WTC11 (cell line): ENCODE measurements around the gene SLC28A1. TPM values are rescaled to one million over a fixed set of nuclear protein-coding genes. Genes with fewer than 3 reads are reported as not detected.

Experiments
- ATAC-seq: fragments of 200-7000 bp; cut with Tn5 transposase; 2 replicates; pipeline ENCODE4 v1.10.0; 2021; ENCODE audit warnings: mild to moderate bottlenecking, moderate library complexity
- CTCF ChIA-PET: fragments of 300-600 bp; sonication (Branson Sonifier 250); formaldehyde crosslinking; loops from one replicate; lab custom pipeline; 2021; ENCODE audit warnings: antibody characterized with exemption; lab: Charles Lee
- POLR2A ChIA-PET: fragments of 350-600 bp; sonication (Branson Sonifier 250); formaldehyde crosslinking; loops from one replicate; lab custom pipeline; 2021; ENCODE audit warnings: antibody characterized with exemption; lab: Charles Lee
- DNase-seq: peaks from one replicate; pipeline ENCODE4 v3.0.0; 2021; ENCODE audit warnings: low spot score
- H3K27ac Mint-ChIP-seq: 2 replicates; pipeline ENCODE4 v1.8.0; 2021; ENCODE audit warnings: mixed read lengths
- H3K27me3 Mint-ChIP-seq: 2 replicates; pipeline ENCODE4 v1.8.0; 2021; ENCODE audit warnings: low read depth, mild to moderate bottlenecking, moderate library complexity, mixed read lengths
- H3K36me3 Mint-ChIP-seq: 2 replicates; pipeline ENCODE4 v1.8.0; 2021; ENCODE audit warnings: mixed read lengths
- H3K4me1 Mint-ChIP-seq: 2 replicates; pipeline ENCODE4 v1.8.0; 2022; ENCODE audit warnings: mixed read lengths
- H3K4me3 Mint-ChIP-seq: 2 replicates; pipeline ENCODE4 v1.8.0; 2021; ENCODE audit warnings: mild to moderate bottlenecking, moderate library complexity, mixed read lengths
- H3K9me3 Mint-ChIP-seq: 2 replicates; pipeline ENCODE4 v1.8.0; 2021; ENCODE audit warnings: mixed read lengths
- ATF1 ChIP-seq: sonication (generic); formaldehyde crosslinking; IDR thresholded peaks from 2 replicates; pipeline ENCODE4 v1.8.1; 2023; ENCODE audit warnings: mild to moderate bottlenecking, moderate library complexity, missing genetic modification reagents
- CREB1 ChIP-seq: sonication (generic); formaldehyde crosslinking; IDR thresholded peaks from 2 replicates; pipeline ENCODE4 v1.8.0; 2023; ENCODE audit warnings: mild to moderate bottlenecking, missing genetic modification reagents
- CREM ChIP-seq: sonication (generic); formaldehyde crosslinking; IDR thresholded peaks from 2 replicates; pipeline ENCODE4 v1.8.1; 2022; ENCODE audit warnings: mild to moderate bottlenecking, missing genetic modification reagents, moderate library complexity
- E2F4 ChIP-seq: sonication (generic); formaldehyde crosslinking; IDR thresholded peaks from 2 replicates; pipeline ENCODE4 v1.8.1; 2022; ENCODE audit warnings: low read depth, mild to moderate bottlenecking, moderate library complexity, missing genetic modification reagents, borderline replicate concordance
- ESRRA ChIP-seq: sonication (generic); formaldehyde crosslinking; IDR thresholded peaks from 2 replicates; pipeline ENCODE4 v1.8.1; 2022; ENCODE audit warnings: mild to moderate bottlenecking, missing genetic modification reagents, borderline replicate concordance
- FOXK1 ChIP-seq: sonication (generic); formaldehyde crosslinking; IDR thresholded peaks from 2 replicates; pipeline ENCODE4 v1.8.0; 2022; ENCODE audit warnings: mild to moderate bottlenecking, moderate library complexity, missing genetic modification reagents
- FOXP4 ChIP-seq: sonication (generic); formaldehyde crosslinking; IDR thresholded peaks from 2 replicates; pipeline ENCODE4 v1.8.0; 2022; ENCODE audit warnings: mild to moderate bottlenecking, missing genetic modification reagents
- GRHL2 ChIP-seq: fragments of 250-450 bp; sonication (Bioruptor Pico); IDR thresholded peaks from 2 replicates; pipeline ENCODE4 v1.8.0; 2022; ENCODE audit warnings: mild to moderate bottlenecking, moderate library complexity; ENCODE audit not compliant: insufficient replicate concordance, severe bottlenecking
- KAT7 ChIP-seq: sonication (generic); formaldehyde crosslinking; IDR thresholded peaks from 2 replicates; pipeline ENCODE4 v1.8.1; 2023; ENCODE audit warnings: missing genetic modification reagents, mild to moderate bottlenecking, borderline replicate concordance
- MXD4 ChIP-seq: fragments of 250-450 bp; sonication (Bioruptor Pico); IDR thresholded peaks from 2 replicates; pipeline ENCODE4 v1.8.0; 2021; ENCODE audit warnings: mild to moderate bottlenecking, moderate library complexity, borderline replicate concordance
- OVOL2 ChIP-seq: fragments of 250-450 bp; sonication (Bioruptor Pico); IDR thresholded peaks from 2 replicates; pipeline ENCODE4 v1.9.0; 2021; ENCODE audit warnings: mild to moderate bottlenecking, borderline replicate concordance
- RELA ChIP-seq: sonication (generic); formaldehyde crosslinking; IDR thresholded peaks from 2 replicates; pipeline ENCODE4 v1.8.1; 2022; ENCODE audit warnings: missing genetic modification reagents, mild to moderate bottlenecking, borderline replicate concordance
- SMAD4 ChIP-seq: sonication (generic); formaldehyde crosslinking; IDR thresholded peaks from 2 replicates; pipeline ENCODE4 v1.8.0; 2022; ENCODE audit warnings: mild to moderate bottlenecking, missing genetic modification reagents
- SOX15 ChIP-seq: fragments of 250-450 bp; sonication (Bioruptor Pico); IDR thresholded peaks from 2 replicates; pipeline ENCODE4 v1.9.0; 2021; ENCODE audit warnings: mild to moderate bottlenecking
- TCF7 ChIP-seq: sonication (generic); formaldehyde crosslinking; IDR thresholded peaks from 2 replicates; pipeline ENCODE4 v1.8.0; 2022; ENCODE audit warnings: mild to moderate bottlenecking, low read depth, missing genetic modification reagents, moderate library complexity
- USF1 ChIP-seq: sonication (generic); formaldehyde crosslinking; IDR thresholded peaks from 2 replicates; pipeline ENCODE4 v1.8.0; 2022; ENCODE audit warnings: mild to moderate bottlenecking, missing genetic modification reagents
- ZNF121 ChIP-seq: sonication (generic); formaldehyde crosslinking; IDR thresholded peaks from 2 replicates; pipeline ENCODE4 v1.8.0; 2023; ENCODE audit warnings: missing genetic modification reagents
- ZNF219 ChIP-seq: sonication (generic); formaldehyde crosslinking; IDR thresholded peaks from 2 replicates; pipeline ENCODE4 v1.8.0; 2023; ENCODE audit warnings: missing genetic modification reagents, mild to moderate bottlenecking, borderline replicate concordance
- ZNF396 ChIP-seq: fragments of 250-450 bp; sonication (Bioruptor Pico); IDR thresholded peaks from 2 replicates; pipeline ENCODE4 v1.8.0; 2021; ENCODE audit warnings: mild to moderate bottlenecking, moderate library complexity, borderline replicate concordance
- ZNF423 ChIP-seq: fragments of 250-450 bp; sonication (Bioruptor Pico); IDR thresholded peaks from 2 replicates; pipeline ENCODE4 v2.1.2; 2022; ENCODE audit warnings: mild to moderate bottlenecking, moderate library complexity
- total RNA-seq: library from RNA; stranded (reverse); gene quantifications from 3 replicates; pipeline ENCODE4 v1.2.3, GENCODE V29; 2021
- TF ChIP-seq, protein P1 (sequence below): fragments of 250-450 bp; sonication (Bioruptor Pico); IDR thresholded peaks from 2 replicates; pipeline ENCODE4 v1.8.0; 2021; ENCODE audit warnings: mild to moderate bottlenecking
- TF ChIP-seq, protein P2 (sequence below): sonication (generic); formaldehyde crosslinking; IDR thresholded peaks from 2 replicates; pipeline ENCODE4 v1.8.0; 2022; ENCODE audit warnings: missing genetic modification reagents
- TF ChIP-seq, protein P3 (sequence below): fragments of 250-450 bp; sonication (Bioruptor Pico); IDR thresholded peaks from 2 replicates; pipeline ENCODE4 v1.9.0; 2021; ENCODE audit warnings: mild to moderate bottlenecking

SLC28A1 gene
- total RNA-seq, 1 experiment from 2014 or later, result not detected

DNA sequence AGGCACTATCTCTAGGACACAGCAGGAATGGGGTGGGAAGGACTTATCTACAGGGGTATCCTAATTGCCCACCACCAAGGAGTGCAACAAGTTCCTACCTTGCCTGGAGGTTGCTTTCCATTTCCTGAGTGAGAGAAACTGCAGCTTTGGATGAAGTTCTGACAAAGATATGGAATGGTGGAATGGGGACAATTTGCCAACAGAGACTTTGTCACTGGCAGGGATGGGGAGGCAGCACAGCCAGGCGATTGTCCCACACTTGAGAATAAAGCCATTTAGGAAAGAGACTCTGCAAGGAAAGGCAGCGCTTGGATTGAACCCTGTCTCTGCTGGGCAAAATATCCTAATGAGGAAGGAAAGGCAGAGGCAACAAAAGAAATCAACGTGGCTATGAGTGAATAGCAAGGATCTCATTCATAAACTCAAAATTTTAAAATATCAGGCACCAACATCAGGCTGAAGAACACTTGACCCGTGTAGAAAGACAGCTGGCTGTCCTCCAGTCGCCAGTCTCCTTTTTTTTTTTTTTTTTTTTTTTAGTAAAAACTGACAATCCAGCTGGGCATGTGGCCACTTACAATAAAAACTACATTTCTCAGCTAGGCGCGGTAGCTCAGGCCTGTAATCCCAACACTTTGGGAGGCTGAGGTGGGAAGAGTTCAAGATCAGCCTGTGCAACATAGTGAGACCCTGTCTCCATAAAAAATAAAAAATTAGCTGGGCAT lies 65.5 kb downstream of the SLC28A1 start:
- no peak for DNase-seq
- no peaks in the 10 kb centered on the region for H3K9me3 Mint-ChIP-seq
- H3K27me3 Mint-ChIP-seq, result no peaks in the 10 kb centered on the region; the same call in 1 of the 2 replicates

GRCh38 chr15:84950570-84951111 lies 66.2 kb downstream of the SLC28A1 start:
- Mint-ChIP-seq H3K27ac (no peak overlapping the region), H3K4me1 (peaks cover 6% of the 10 kb centered on the region), H3K4me3 (no peak overlapping the region), H3K27me3 (no peaks in the 10 kb centered on the region; the same call in 1 of the 2 replicates), H3K36me3 (no peaks in the 10 kb centered on the region), H3K9me3 (no peaks in the 10 kb centered on the region)
- ATAC-seq (no peak), DNase-seq (no peak)
- CTCF ChIA-PET, result interaction anchor here (0.8 kb wide), 1 partner anchor 72 kb away, joined by 4 read pairs; no protein-coding TSS in a partner anchor
- POLR2A ChIA-PET, result interaction anchor here (0.7 kb wide), 1 partner anchor 57 kb away, joined by 4 read pairs; no protein-coding TSS in a partner anchor
- TF ChIP-seq MXD4 (no peak), SMAD4 (no peak), E2F4 (no peak), ZNF219 (CRISPR knock-in tag) (no peak), RELA (CRISPR knock-in tag) (no peak)
- TF ChIP-seq, protein P1, sequence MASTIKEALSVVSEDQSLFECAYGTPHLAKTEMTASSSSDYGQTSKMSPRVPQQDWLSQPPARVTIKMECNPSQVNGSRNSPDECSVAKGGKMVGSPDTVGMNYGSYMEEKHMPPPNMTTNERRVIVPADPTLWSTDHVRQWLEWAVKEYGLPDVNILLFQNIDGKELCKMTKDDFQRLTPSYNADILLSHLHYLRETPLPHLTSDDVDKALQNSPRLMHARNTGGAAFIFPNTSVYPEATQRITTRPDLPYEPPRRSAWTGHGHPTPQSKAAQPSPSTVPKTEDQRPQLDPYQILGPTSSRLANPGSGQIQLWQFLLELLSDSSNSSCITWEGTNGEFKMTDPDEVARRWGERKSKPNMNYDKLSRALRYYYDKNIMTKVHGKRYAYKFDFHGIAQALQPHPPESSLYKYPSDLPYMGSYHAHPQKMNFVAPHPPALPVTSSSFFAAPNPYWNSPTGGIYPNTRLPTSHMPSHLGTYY, result no peak
- TF ChIP-seq, protein P2, sequence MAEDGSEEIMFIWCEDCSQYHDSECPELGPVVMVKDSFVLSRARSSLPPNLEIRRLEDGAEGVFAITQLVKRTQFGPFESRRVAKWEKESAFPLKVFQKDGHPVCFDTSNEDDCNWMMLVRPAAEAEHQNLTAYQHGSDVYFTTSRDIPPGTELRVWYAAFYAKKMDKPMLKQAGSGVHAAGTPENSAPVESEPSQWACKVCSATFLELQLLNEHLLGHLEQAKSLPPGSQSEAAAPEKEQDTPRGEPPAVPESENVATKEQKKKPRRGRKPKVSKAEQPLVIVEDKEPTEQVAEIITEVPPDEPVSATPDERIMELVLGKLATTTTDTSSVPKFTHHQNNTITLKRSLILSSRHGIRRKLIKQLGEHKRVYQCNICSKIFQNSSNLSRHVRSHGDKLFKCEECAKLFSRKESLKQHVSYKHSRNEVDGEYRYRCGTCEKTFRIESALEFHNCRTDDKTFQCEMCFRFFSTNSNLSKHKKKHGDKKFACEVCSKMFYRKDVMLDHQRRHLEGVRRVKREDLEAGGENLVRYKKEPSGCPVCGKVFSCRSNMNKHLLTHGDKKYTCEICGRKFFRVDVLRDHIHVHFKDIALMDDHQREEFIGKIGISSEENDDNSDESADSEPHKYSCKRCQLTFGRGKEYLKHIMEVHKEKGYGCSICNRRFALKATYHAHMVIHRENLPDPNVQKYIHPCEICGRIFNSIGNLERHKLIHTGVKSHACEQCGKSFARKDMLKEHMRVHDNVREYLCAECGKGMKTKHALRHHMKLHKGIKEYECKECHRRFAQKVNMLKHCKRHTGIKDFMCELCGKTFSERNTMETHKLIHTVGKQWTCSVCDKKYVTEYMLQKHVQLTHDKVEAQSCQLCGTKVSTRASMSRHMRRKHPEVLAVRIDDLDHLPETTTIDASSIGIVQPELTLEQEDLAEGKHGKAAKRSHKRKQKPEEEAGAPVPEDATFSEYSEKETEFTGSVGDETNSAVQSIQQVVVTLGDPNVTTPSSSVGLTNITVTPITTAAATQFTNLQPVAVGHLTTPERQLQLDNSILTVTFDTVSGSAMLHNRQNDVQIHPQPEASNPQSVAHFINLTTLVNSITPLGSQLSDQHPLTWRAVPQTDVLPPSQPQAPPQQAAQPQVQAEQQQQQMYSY (CRISPR knock-in tag), result no peak

More for the DNA sequence above, 65.5 kb downstream of the SLC28A1 start:
- POLR2A ChIA-PET, result interaction anchor here (1.2 kb wide), 1 partner anchor 319 kb away, joined by 3 read pairs; no protein-coding TSS in a partner anchor
- no peak for TF ChIP-seq FOXK1
- no peak for TF ChIP-seq ATF1 (CRISPR knock-in tag)
- TF ChIP-seq ZNF121 (CRISPR knock-in tag), result no peak
- TF ChIP-seq OVOL2 (CRISPR knock-in tag), result no peak
- TF ChIP-seq CREB1, result no peak
- TF ChIP-seq USF1 (CRISPR knock-in tag), result no peak
- TF ChIP-seq KAT7 (CRISPR knock-in tag), result no peak
- no peak for TF ChIP-seq SOX15 (CRISPR knock-in tag)
- TF ChIP-seq CREM (CRISPR knock-in tag), result no peak
- no peak for TF ChIP-seq ZNF396 (CRISPR knock-in tag)
- TF ChIP-seq ZNF423, result no peak
- TF ChIP-seq FOXP4 (CRISPR knock-in tag), result no peak
- no peak for TF ChIP-seq TCF7 (CRISPR knock-in tag)
- TF ChIP-seq, protein P3, sequence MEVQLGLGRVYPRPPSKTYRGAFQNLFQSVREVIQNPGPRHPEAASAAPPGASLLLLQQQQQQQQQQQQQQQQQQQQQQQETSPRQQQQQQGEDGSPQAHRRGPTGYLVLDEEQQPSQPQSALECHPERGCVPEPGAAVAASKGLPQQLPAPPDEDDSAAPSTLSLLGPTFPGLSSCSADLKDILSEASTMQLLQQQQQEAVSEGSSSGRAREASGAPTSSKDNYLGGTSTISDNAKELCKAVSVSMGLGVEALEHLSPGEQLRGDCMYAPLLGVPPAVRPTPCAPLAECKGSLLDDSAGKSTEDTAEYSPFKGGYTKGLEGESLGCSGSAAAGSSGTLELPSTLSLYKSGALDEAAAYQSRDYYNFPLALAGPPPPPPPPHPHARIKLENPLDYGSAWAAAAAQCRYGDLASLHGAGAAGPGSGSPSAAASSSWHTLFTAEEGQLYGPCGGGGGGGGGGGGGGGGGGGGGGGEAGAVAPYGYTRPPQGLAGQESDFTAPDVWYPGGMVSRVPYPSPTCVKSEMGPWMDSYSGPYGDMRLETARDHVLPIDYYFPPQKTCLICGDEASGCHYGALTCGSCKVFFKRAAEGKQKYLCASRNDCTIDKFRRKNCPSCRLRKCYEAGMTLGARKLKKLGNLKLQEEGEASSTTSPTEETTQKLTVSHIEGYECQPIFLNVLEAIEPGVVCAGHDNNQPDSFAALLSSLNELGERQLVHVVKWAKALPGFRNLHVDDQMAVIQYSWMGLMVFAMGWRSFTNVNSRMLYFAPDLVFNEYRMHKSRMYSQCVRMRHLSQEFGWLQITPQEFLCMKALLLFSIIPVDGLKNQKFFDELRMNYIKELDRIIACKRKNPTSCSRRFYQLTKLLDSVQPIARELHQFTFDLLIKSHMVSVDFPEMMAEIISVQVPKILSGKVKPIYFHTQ, result no peak
- TF ChIP-seq GRHL2 (CRISPR knock-in tag), result no peak
- no peak for TF ChIP-seq ESRRA (CRISPR knock-in tag)
- TF ChIP-seq, all 79 proteins: peak for 0
- no peak overlapping the region for H3K4me3 Mint-ChIP-seq
- no peaks in the 10 kb centered on the region for H3K36me3 Mint-ChIP-seq
- H3K4me1 Mint-ChIP-seq, result peaks cover 1% of the 10 kb centered on the region; the same call in 1 of the 2 replicates
- ATAC-seq, result no peak
- H3K27ac Mint-ChIP-seq, result no peak overlapping the region
- CTCF ChIA-PET, result no interaction called here
